Naive thymus-derived CD4-positive, alpha-beta T cell (primary cell): Measurements from ENCODE around the gene CFAP74. TPM values are rescaled to one million over a fixed set of nuclear protein-coding genes. Genes with fewer than 3 reads are reported as not detected.

Experiments used
- ATAC-seq: fragments of 150-1000 bp; cut with Tn5 transposase; 2 replicates; pipeline ENCODE4 v1.10.0; 2021; ENCODE audit warnings: mild to moderate bottlenecking, moderate library complexity
- CTCF ChIA-PET: fragments of 350-600 bp; sonication (Branson Sonifier 250); formaldehyde crosslinking; loops from one replicate; lab custom pipeline; 2021; ENCODE audit warnings: antibody characterized with exemption; lab: Charles Lee
- POLR2A ChIA-PET: fragments of 350-600 bp; sonication (Branson Sonifier 250); formaldehyde crosslinking; loops from one replicate; lab custom pipeline; 2021; ENCODE audit warnings: antibody characterized with exemption, inconsistent platforms; lab: Charles Lee
- DNase-seq, 9 donors: peaks; one replicate each; pipeline versions ENCODE4 v3.0.0 to v3.0.0-alpha.2; 2020 to 2022; ENCODE audit warnings: mixed read lengths in 1 of 9
- H3K27ac ChIP-seq: one replicate; pipeline ENCODE4 v1.7.0; 2013; ENCODE audit warnings: mild to moderate bottlenecking, low read depth, low read length, moderate library complexity
- H3K27me3 ChIP-seq, 2 donors: one replicate each; pipeline ENCODE4 v1.7.0; 2013; ENCODE audit warnings: low read length in 2 of 2, mild to moderate bottlenecking in 2 of 2, moderate library complexity in 2 of 2; ENCODE audit not compliant: control insufficient read depth in 2 of 2, insufficient read depth in 2 of 2
- H3K36me3 ChIP-seq, 3 experiments: 1 replicate in 2 of 3; 2 replicates in 1 of 3; pipeline ENCODE4 v1.7.0; 2013; ENCODE audit warnings: low read length in 3 of 3, mild to moderate bottlenecking in 3 of 3, moderate library complexity in 1 of 3; ENCODE audit not compliant: insufficient read depth in 3 of 3, control insufficient read depth in 2 of 3
- H3K4me1 ChIP-seq, 2 donors: one replicate each; pipeline ENCODE4 v1.7.0; 2013; ENCODE audit warnings: low read length in 2 of 2, mild to moderate bottlenecking in 2 of 2, moderate library complexity in 1 of 2; ENCODE audit not compliant: control insufficient read depth in 2 of 2, insufficient read depth in 2 of 2
- H3K4me3 ChIP-seq: 2 replicates; pipeline ENCODE4 v1.7.0; 2013; ENCODE audit warnings: mild to moderate bottlenecking, low read length
- H3K9me3 ChIP-seq, 3 experiments: 1 replicate in 2 of 3; 2 replicates in 1 of 3; pipeline ENCODE4 v1.7.0; 2013; ENCODE audit warnings: low read length in 3 of 3; ENCODE audit not compliant: control insufficient read depth in 2 of 3
- H3K27ac Mint-ChIP-seq, 9 donors: one replicate each; pipeline ENCODE4 v1.8.0; 2020 to 2022; ENCODE audit warnings: mixed read lengths in 9 of 9, mild to moderate bottlenecking in 8 of 9, moderate library complexity in 5 of 9, inconsistent platforms in 2 of 9
- H3K27me3 Mint-ChIP-seq, 5 donors: one replicate each; pipeline ENCODE4 v1.8.0; 2021 to 2022; ENCODE audit warnings: mixed read lengths in 5 of 5, mild to moderate bottlenecking in 1 of 5
- H3K36me3 Mint-ChIP-seq, 5 donors: one replicate each; pipeline ENCODE4 v1.8.0; 2020 to 2022; ENCODE audit warnings: mixed read lengths in 5 of 5, mild to moderate bottlenecking in 3 of 5, inconsistent platforms in 1 of 5
- H3K4me1 Mint-ChIP-seq, 7 donors: one replicate each; pipeline ENCODE4 v1.8.0; 2020 to 2022; ENCODE audit warnings: mixed read lengths in 7 of 7, mild to moderate bottlenecking in 3 of 7, inconsistent platforms in 1 of 7
- H3K4me3 Mint-ChIP-seq, 10 donors: one replicate each; pipeline ENCODE4 v1.8.0; 2020 to 2022; ENCODE audit warnings: mild to moderate bottlenecking in 10 of 10, mixed read lengths in 10 of 10, moderate library complexity in 6 of 10, inconsistent platforms in 2 of 10
- H3K9me3 Mint-ChIP-seq, 11 donors: one replicate each; pipeline ENCODE4 v1.8.0; 2020 to 2022; ENCODE audit warnings: mixed read lengths in 11 of 11, mild to moderate bottlenecking in 4 of 11, inconsistent platforms in 1 of 11, moderate library complexity in 1 of 11
- intact Hi-C, 2 donors: fragments of 100-400 bp; cut with micrococcal nuclease; formaldehyde crosslinking; loops; one replicate each; pipeline ENCODE4 v1.15.1; 2023
- polyA plus RNA-seq, 2 donors: library from polyadenylated mRNA; unstranded; fragments of 300-500 nt; fragmentation: Illumina TruSeq; gene quantifications; one replicate each; pipeline ENCODE4 v1.2.3, GENCODE V29; 2021
- total RNA-seq, 6 experiments: library from RNA in 5 of 6; stranded (reverse) in 5 of 6; gene quantifications; 1 replicate in 5 of 6; 2 replicates in 1 of 6; pipeline ENCODE4 v1.2.3 and lab custom pipeline; 2021 to 2026

Gene CFAP74
- total and polyA plus RNA-seq, 7 experiments from 2014 or later, result not detected

DNA sequence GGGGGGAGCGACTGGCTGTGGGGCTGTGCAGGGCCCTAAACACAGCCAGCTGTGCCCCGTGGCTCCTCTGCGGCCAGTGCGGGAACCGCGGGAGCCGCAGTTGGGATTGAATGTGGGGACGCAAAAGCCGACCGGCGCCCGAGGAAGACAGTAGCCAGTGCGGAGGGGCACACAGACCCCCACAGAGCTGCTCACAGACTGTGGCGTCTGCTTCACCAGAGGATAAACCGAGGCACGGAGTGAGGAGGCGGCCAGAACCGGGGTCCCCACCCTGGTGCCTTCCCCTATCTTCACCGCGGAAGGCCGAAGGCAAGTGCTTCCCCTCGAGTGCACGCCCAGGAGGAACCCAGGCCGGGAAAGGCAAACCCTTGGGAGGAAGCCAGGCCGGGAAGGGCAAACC lies 75.8 kb downstream of the CFAP74 start:
- Mint-ChIP-seq H3K27me3 (no peaks in the 10 kb centered on the region), H3K27ac (no peak overlapping the region), H3K36me3 (no peaks in the 10 kb centered on the region), H3K4me3 (no peak overlapping the region), H3K9me3 (no peaks in the 10 kb centered on the region), H3K4me1 (no peaks in the 10 kb centered on the region)
- Histone ChIP-seq H3K4me1 (no peaks in the 10 kb centered on the region), H3K36me3 (no peaks in the 10 kb centered on the region), H3K4me3 (no peak overlapping the region), H3K9me3 (no peaks in the 10 kb centered on the region), H3K27ac (no peak overlapping the region), H3K27me3 (no peaks in the 10 kb centered on the region)
- no peak for ATAC-seq
- intact Hi-C loops, result no loop called here
- ChIA-PET CTCF (no interaction called here), POLR2A (no interaction called here)
- DNase-seq, result no peak

DNA sequence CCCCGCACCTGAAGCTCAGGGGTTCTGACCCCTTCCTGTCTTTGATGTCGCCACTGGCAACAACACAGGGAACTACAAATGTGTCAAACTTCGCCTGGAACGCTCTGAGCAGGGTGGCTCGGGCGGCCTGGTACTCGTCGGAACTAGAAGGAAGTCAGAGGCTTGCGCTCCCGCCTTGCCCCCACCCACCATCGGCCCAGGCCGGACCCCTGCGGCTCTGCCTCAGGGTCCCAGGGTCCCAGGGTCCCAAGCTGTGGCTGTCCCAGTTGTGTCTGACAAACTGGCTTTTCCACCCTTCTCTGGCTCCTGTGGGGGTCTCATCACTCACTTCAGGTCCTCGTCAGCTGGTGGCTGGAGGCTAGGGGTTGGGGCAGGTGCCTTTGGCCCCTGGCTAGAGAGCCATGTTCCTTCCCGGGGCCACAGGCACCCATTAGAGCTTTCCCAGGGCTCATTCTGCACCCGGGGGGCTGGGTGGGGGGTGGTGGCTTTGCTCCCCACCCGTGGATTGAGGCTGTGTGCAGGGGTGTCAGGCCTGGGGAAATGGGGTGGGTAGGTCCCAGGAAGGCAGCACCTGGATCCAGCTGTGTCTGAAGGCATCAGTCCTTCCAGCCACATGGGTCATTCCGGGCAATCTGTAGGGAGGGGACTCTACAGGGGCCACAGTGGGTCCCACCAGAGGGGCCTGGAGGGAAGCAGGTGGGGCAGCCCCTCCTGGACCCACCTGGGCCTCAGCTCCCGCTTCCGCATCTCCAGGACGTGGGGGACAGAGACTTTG lies 76.5 kb downstream of the CFAP74 start:
- Mint-ChIP-seq H3K9me3 (no peaks in the 10 kb centered on the region), H3K36me3 (no peaks in the 10 kb centered on the region), H3K4me1 (no peaks in the 10 kb centered on the region), H3K27me3 (no peaks in the 10 kb centered on the region), H3K4me3 (no peak overlapping the region), H3K27ac (no peak overlapping the region)
- H3K4me1 ChIP-seq, result no peaks in the 10 kb centered on the region
- no peaks in the 10 kb centered on the region for H3K9me3 ChIP-seq
- ChIA-PET CTCF (no interaction called here), POLR2A (no interaction called here)
- H3K27ac ChIP-seq, result no peak overlapping the region
- no peak for ATAC-seq
- no peak overlapping the region for H3K4me3 ChIP-seq
- H3K27me3 ChIP-seq, result no peaks in the 10 kb centered on the region
- no peak for DNase-seq
- H3K36me3 ChIP-seq, result no peaks in the 10 kb centered on the region
- intact Hi-C loops, result no loop called here

DNA sequence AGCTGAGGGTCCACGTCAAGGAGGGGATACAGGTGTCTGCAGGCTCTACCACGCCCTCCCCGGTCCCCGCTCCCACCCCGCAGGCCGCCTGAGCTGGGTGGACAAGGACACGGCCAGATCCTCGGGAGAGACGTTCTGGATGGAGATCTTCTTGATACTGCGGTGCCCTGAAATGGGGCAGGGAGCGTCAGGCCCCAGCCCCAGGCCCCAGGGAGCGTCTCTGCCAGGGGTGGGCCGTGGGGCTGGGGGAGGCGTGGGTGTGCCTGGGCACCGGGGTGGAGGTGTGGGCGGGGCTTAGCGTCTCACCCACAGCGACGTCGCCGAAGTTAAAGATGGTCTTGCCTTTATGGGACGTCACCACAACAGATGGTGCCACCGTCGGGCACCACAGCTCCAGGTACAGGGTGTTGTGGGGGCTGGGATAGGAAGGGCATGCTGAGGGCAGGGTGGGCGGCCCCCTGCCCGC lies 77.2 kb downstream of the CFAP74 start:
- Mint-ChIP-seq H3K27me3 (no peaks in the 10 kb centered on the region), H3K27ac (no peak overlapping the region), H3K4me1 (no peaks in the 10 kb centered on the region), H3K4me3 (no peak overlapping the region), H3K9me3 (no peaks in the 10 kb centered on the region), H3K36me3 (no peaks in the 10 kb centered on the region)
- Histone ChIP-seq H3K27me3 (no peaks in the 10 kb centered on the region), H3K36me3 (no peaks in the 10 kb centered on the region), H3K27ac (no peak overlapping the region), H3K4me1 (no peaks in the 10 kb centered on the region), H3K9me3 (no peaks in the 10 kb centered on the region), H3K4me3 (no peak overlapping the region)
- ChIA-PET CTCF (no interaction called here), POLR2A (no interaction called here)
- no peak for ATAC-seq
- no peak for DNase-seq
- intact Hi-C loops, result no loop called here

DNA sequence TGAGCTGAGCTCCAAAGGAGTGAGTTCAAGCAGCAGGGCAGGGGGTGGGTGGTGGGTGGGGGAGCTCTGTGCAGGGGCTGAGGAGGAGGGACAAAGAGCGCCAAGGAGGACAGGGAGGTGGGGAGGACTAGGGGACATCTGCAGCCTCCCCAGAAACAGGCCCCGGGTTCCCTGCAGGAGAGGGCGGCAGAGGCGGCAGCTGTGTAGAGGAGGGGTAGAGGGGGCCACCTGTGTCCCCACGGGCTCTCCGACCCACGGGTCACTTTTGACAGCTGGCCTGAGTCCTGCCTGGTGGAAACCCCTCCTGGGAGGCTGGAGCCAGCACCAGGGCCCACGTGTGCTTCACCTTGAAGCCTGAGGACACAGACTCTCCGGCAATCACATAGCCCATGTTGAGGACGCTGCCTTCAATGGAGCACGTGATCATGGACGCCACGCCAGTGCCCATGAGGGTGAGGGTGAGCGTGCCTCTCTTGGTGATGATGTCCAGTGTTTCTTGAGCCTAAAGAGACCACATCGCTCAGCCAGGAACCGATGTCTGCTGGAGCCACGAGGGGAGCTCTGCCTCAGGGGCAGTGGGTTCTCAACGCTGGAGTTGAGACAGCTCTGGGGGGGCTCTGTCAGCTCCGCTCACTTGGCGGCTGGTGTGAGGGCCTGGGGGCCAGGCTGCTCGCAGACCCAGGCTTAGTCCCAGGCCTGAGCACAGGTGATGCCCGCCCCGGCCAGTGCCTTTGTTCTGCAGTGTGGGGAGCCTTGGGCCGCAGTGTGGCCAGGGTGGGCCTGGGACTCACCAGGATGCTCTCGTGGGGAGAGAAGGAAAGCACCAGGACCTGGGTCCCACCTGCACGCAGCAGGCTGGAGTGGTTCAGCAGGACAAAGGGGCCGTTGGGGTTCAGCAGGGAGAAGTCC lies 77.9 kb downstream of the CFAP74 start:
- ChIA-PET CTCF (no interaction called here), POLR2A (no interaction called here)
- H3K27ac Mint-ChIP-seq, result no peak overlapping the region
- no peaks in the 10 kb centered on the region for H3K4me1 ChIP-seq
- no peak for ATAC-seq
- DNase-seq, result no peak
- H3K4me1 Mint-ChIP-seq, result no peaks in the 10 kb centered on the region
- H3K36me3 Mint-ChIP-seq, result no peaks in the 10 kb centered on the region
- no peaks in the 10 kb centered on the region for H3K27me3 Mint-ChIP-seq
- intact Hi-C loops, result no loop called here
- H3K27me3 ChIP-seq, result no peaks in the 10 kb centered on the region
- no peak overlapping the region for H3K4me3 Mint-ChIP-seq
- no peaks in the 10 kb centered on the region for H3K9me3 ChIP-seq
- H3K4me3 ChIP-seq, result no peak overlapping the region
- no peaks in the 10 kb centered on the region for H3K36me3 ChIP-seq
- H3K27ac ChIP-seq, result no peak overlapping the region
- no peaks in the 10 kb centered on the region for H3K9me3 Mint-ChIP-seq

DNA sequence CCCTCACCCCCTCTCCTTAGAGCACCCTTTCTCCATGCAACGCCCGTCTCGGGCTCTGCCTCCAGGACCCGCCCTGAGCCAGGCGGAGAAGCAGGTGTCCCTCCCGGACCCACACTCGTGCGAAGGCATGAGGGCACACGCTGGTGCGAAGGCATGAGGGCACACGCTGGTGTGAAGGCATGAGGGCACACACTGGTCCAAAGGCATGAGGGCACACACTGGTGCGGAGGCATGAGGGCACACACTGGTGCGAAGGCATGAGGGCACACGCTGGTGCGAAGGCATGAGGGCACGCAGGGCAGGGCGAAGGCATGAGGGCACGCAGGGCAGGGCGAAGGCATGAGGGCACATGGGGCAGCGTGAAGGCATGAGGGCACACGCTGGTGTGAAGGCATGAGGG lies 78.7 kb downstream of the CFAP74 start:
- Histone ChIP-seq H3K4me1 (peaks cover 0 to 3% of the 10 kb centered on the region in 2 donors), H3K27ac (no peak overlapping the region), H3K27me3 (no peaks in the 10 kb centered on the region), H3K36me3 (no peaks in the 10 kb centered on the region), H3K4me3 (no peak overlapping the region), H3K9me3 (no peaks in the 10 kb centered on the region)
- Mint-ChIP-seq H3K4me3 (no peak overlapping the region), H3K9me3 (no peaks in the 10 kb centered on the region), H3K27ac (no peak overlapping the region), H3K36me3 (no peaks in the 10 kb centered on the region), H3K27me3 (no peaks in the 10 kb centered on the region), H3K4me1 (no peaks in the 10 kb centered on the region)
- DNase-seq, result no peak
- ATAC-seq, result no peak
- intact Hi-C loops, result no loop called here
- ChIA-PET CTCF (no interaction called here), POLR2A (no interaction called here)

DNA sequence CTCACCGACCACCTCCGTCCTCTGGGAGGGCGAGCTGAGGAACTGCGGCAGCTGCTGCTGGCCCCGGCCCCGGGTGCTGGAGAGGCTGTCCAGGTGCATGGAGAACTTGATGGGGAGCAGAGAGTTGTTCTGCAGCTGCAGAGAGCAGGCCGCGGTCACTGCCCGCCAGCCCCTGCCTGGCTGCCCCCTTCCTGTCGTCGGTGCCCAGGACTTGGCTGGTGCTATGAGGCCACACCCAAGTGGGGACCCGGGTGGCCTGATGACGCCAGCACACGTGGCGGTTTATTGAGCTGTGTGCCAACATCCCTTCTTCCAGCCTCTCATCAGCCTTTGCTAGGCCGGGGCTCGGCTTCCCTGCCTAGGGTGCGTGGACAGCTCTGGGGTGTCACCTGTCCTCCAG lies 79.2 kb downstream of the CFAP74 start:
- peaks cover 0 to 2% (median 0%) of the 10 kb centered on the region in 7 donors for H3K4me1 Mint-ChIP-seq
- no peak for ATAC-seq
- Histone ChIP-seq H3K9me3 (no peaks in the 10 kb centered on the region), H3K27me3 (no peaks in the 10 kb centered on the region), H3K27ac (no peak overlapping the region), H3K36me3 (no peaks in the 10 kb centered on the region), H3K4me1 (peaks cover 0 to 5% of the 10 kb centered on the region in 2 donors), H3K4me3 (no peak overlapping the region)
- ChIA-PET CTCF (no interaction called here), POLR2A (no interaction called here)
- H3K4me3 Mint-ChIP-seq, result no peak overlapping the region
- DNase-seq, result no peak
- no peaks in the 10 kb centered on the region for H3K9me3 Mint-ChIP-seq
- H3K27ac Mint-ChIP-seq, result no peak overlapping the region
- no peaks in the 10 kb centered on the region for H3K36me3 Mint-ChIP-seq
- intact Hi-C loops, result no loop called here
- no peaks in the 10 kb centered on the region for H3K27me3 Mint-ChIP-seq
